Measurements from ENCODE around the gene DYNLT4.
A peak's percentile ranks its signal among the peaks of the same experiment; 100 is the strongest.
"Not testable (repeated sequence)": the region's sequence is repeated elsewhere in the genome, so short reads cannot be mapped to it uniquely, and the experiment has no call there.

DYNLT4 gene

GRCh38 chr1:44828841-44829440 is 21.8 kb upstream of the DYNLT4 start:
- TF ChIP-seq CTCF (conservative IDR thresholded peaks at IDR 0.05; ENCODE audit: low read depth, low read length), result no peak
- DNase-seq (ENCODE audit: low read depth), result no peak
- no peak overlapping the region for H3K4me3 ChIP-seq (ENCODE audit: low read depth, low read length)

GRCh38 chr1:44828003-44828651 is 21.0 kb upstream of the DYNLT4 start:
- DNase-seq (ENCODE audit: low read depth), result no peak
- no peak for TF ChIP-seq CTCF (conservative IDR thresholded peaks at IDR 0.05; ENCODE audit: low read depth, low read length)
- H3K4me3 ChIP-seq (ENCODE audit: low read depth, low read length), result no peak overlapping the region

GRCh38 chr1:44827197-44828002 is 20.2 kb upstream of the DYNLT4 start:
- no peak for DNase-seq (ENCODE audit: low read depth)
- TF ChIP-seq CTCF (conservative IDR thresholded peaks at IDR 0.05; ENCODE audit: low read depth, low read length), result no peak
- no peak overlapping the region for H3K4me3 ChIP-seq (ENCODE audit: low read depth, low read length)

- peak; percentile 38 for DNase-seq (ENCODE audit: low read depth)
- TF ChIP-seq CTCF (conservative IDR thresholded peaks at IDR 0.05; ENCODE audit: low read depth, low read length), result no peak
These were observed 19.4 kb upstream of the DYNLT4 start for GRCh38 chr1:44826375-44827196.

GRCh38 chr1:44824392-44824791 is 17.2 kb upstream of the DYNLT4 start:
- not testable (repeated sequence) for DNase-seq (ENCODE audit: low read depth); H3K4me3 ChIP-seq (ENCODE audit: low read depth, low read length)

More at GRCh38 chr1:44826375-44827196, 19.4 kb upstream of the DYNLT4 start:
- H3K4me3 ChIP-seq (ENCODE audit: low read depth, low read length), result no peak overlapping the region

- H3K4me3 ChIP-seq (ENCODE audit: low read depth, low read length), result no peak overlapping the region
- no peak for DNase-seq (ENCODE audit: low read depth)
- TF ChIP-seq CTCF (conservative IDR thresholded peaks at IDR 0.05; ENCODE audit: low read depth, low read length), result no peak
These were observed 15.9 kb upstream of the DYNLT4 start for GRCh38 chr1:44822981-44823451.
